ENCODE data around the gene PRKRA. TPM values are rescaled to one million over a fixed set of nuclear protein-coding genes. Genes with fewer than 3 reads are reported as not detected.
"Not testable (repeated sequence)": the region's sequence is repeated elsewhere in the genome, so short reads cannot be mapped to it uniquely, and the experiment has no call there.

The PRKRA gene
- total and polyA plus RNA-seq, 8 donors: 17.6 to 34.3 (median 21.0) TPM

GRCh38 chr2:178427458-178427857, 23.5 kb downstream of the PRKRA start:
- no peak overlapping the region for H3K27ac ChIP-seq
- H3K4me3 ChIP-seq: no peak overlapping the region
- H3K4me1 ChIP-seq: no peaks in the 10 kb centered on the region
- no peaks in the 10 kb centered on the region for H3K9me3 ChIP-seq
- H3K27me3 ChIP-seq: no peaks in the 10 kb centered on the region
- DNase-seq (no peak), FAIRE-seq (no peak), ATAC-seq (no peak)
- intact Hi-C loops (cut with DNase I): no loop called here
- 88 to 90% methylated on average over 2 of the region's 2 CpGs for WGBS, 2 donors
- H3K36me3 ChIP-seq: peaks cover 0 to 14% (median 6%) of the 10 kb centered on the region in 3 donors
- TF ChIP-seq, protein P1, sequence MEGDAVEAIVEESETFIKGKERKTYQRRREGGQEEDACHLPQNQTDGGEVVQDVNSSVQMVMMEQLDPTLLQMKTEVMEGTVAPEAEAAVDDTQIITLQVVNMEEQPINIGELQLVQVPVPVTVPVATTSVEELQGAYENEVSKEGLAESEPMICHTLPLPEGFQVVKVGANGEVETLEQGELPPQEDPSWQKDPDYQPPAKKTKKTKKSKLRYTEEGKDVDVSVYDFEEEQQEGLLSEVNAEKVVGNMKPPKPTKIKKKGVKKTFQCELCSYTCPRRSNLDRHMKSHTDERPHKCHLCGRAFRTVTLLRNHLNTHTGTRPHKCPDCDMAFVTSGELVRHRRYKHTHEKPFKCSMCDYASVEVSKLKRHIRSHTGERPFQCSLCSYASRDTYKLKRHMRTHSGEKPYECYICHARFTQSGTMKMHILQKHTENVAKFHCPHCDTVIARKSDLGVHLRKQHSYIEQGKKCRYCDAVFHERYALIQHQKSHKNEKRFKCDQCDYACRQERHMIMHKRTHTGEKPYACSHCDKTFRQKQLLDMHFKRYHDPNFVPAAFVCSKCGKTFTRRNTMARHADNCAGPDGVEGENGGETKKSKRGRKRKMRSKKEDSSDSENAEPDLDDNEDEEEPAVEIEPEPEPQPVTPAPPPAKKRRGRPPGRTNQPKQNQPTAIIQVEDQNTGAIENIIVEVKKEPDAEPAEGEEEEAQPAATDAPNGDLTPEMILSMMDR (IDR thresholded peaks at IDR 0.05): no peak

DNA sequence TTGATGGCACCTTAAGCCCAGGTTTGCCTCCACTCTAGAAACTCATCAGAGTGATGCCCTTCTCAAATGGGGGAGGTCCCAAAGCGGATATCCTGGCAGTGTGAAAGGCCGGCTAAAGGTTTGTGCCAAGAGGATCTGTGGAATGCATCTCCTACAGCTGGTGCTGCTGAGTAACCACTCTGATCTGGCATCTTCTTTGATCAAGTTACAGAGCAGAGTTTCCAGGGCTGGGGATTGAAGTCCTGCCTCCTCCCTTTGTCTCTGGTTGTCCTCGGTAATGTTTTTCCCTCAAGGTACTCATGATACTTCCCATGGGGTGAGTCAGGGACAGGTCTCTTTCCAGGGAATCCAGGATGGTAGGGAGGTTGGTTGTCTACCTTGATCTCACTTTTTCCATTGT, 24.6 kb downstream of the PRKRA start:
- no peak overlapping the region for H3K4me3 ChIP-seq
- no peaks in the 10 kb centered on the region for H3K9me3 ChIP-seq
- intact Hi-C loops (cut with DNase I): no loop called here
- no peaks in the 10 kb centered on the region for H3K27me3 ChIP-seq
- no peak for DNase-seq
- WGBS, 2 donors: 97 to 98% methylated on average over 3 of the region's 3 CpGs
- TF ChIP-seq, protein P1 (IDR thresholded peaks at IDR 0.05): no peak
- H3K4me1 ChIP-seq: no peaks in the 10 kb centered on the region
- no peak for FAIRE-seq
- peaks cover 0 to 5% (median 0%) of the 10 kb centered on the region in 3 donors for H3K36me3 ChIP-seq
- ATAC-seq: no peak
- no peak overlapping the region for H3K27ac ChIP-seq

DNA sequence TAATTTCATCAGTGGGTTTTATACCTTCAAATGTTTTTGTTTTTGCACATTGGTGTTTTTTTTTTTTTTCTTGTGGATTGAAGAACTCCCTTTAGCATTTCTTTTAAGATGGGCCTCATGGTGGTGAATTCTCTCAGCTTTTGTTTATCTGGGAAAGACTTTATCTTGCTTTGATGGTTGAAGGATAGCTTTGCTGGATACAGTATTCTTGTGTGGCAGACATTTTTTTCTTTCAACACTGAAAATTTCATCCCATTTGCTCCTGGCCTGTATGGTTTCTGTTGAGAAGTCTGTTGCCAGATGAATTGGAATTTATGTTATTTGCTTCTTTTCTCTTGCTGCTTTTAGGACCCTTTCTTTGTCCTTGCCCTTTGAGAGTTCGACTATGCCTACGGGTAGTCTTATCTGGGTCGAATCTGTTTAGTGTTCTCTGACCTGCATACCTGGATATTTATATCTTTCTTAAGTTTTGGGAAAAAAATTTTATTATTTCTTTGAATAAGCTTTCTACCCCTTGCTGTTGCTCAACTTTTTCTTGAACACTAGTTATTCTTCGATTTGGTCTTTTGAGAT, 25.6 kb downstream of the PRKRA start:
- H3K4me1 ChIP-seq: no peaks in the 10 kb centered on the region
- 88 to 91% methylated on average over 4 of the region's 4 CpGs for WGBS, 2 donors
- no peaks in the 10 kb centered on the region for H3K36me3 ChIP-seq
- no peak overlapping the region for H3K4me3 ChIP-seq
- ATAC-seq (no peak), DNase-seq (no peak), FAIRE-seq (no peak)
- no peaks in the 10 kb centered on the region for H3K9me3 ChIP-seq
- H3K27me3 ChIP-seq: no peaks in the 10 kb centered on the region
- no peak overlapping the region for H3K27ac ChIP-seq
- TF ChIP-seq, protein P1 (IDR thresholded peaks at IDR 0.05): no peak
- intact Hi-C loops (cut with DNase I): no loop called here

GRCh38 chr2:178423746-178424145, 27.2 kb downstream of the PRKRA start:
- H3K27ac ChIP-seq; H3K4me3 ChIP-seq; DNase-seq; H3K36me3 ChIP-seq; intact Hi-C loops (cut with DNase I); FAIRE-seq; H3K4me1 ChIP-seq; H3K9me3 ChIP-seq; H3K27me3 ChIP-seq; ATAC-seq: not testable (repeated sequence)
- WGBS, 2 donors: 94 to 96% methylated on average over 5 of the region's 5 CpGs

GRCh38 chr2:178422097-178422496, 28.9 kb downstream of the PRKRA start:
- WGBS, 2 donors: 83 to 88% methylated on average over 3 of the region's 3 CpGs
- ATAC-seq (no peak), DNase-seq (no peak), FAIRE-seq (no peak)
- H3K4me1 ChIP-seq: no peaks in the 10 kb centered on the region
- intact Hi-C loops (cut with DNase I): no loop called here
- H3K9me3 ChIP-seq: no peaks in the 10 kb centered on the region
- no peak overlapping the region for H3K4me3 ChIP-seq
- H3K27me3 ChIP-seq: no peaks in the 10 kb centered on the region
- H3K27ac ChIP-seq: no peak overlapping the region
- TF ChIP-seq, protein P1 (IDR thresholded peaks at IDR 0.05): no peak
- no peaks in the 10 kb centered on the region for H3K36me3 ChIP-seq
